GM18909 (cell line): Measurements from ENCODE around the gene MAD1L1.

Experiments used
- ATAC-seq: cut with Tn5 transposase; IDR thresholded peaks from one replicate; pipeline ENCODE4 v1.9.1; 2021; ENCODE audit warnings: mild to moderate bottlenecking; ENCODE audit not compliant: unreplicated experiment, poor library complexity

Gene MAD1L1

DNA sequence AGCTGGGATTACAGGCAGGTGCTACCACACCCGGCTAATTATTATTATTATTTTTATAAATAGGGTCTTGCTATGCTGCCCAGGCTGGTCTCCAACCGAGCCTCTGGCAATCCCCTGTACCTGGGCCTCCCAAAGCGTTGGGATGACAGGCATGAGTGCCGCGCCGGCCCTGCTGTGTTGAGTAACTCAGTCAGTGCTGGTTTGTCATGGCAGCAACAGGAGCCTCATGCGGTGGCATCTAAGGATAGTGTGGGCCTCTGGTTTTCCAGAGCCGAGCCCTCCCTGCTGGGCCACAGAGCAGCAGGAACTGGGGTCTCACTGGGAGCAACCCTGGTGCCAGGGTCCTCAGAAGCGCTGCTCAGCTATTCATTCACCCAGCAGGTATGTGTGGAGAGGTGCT, 318.0 kb downstream of the MAD1L1 start:
- no peak for ATAC-seq

DNA sequence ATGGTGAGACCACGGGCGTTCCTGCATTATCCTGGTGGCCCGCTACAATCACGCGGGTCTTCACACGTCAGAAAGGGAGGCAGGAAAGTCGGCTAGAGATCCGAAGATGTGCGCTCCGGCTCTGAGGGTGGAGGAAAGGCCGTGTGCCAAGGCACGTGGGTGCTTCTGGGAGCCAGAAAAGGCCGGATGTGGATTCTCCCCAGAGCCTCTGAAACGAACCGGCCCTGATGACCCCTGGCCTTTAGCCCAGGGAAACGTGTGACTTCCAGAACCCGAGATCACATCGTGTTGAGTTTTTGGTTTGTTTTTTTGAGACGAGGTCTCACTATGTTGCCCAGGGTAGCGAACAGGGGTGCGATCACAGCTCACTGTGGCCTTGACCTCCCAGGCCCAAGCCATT, 318.4 kb downstream of the MAD1L1 start:
- no peak for ATAC-seq

DNA sequence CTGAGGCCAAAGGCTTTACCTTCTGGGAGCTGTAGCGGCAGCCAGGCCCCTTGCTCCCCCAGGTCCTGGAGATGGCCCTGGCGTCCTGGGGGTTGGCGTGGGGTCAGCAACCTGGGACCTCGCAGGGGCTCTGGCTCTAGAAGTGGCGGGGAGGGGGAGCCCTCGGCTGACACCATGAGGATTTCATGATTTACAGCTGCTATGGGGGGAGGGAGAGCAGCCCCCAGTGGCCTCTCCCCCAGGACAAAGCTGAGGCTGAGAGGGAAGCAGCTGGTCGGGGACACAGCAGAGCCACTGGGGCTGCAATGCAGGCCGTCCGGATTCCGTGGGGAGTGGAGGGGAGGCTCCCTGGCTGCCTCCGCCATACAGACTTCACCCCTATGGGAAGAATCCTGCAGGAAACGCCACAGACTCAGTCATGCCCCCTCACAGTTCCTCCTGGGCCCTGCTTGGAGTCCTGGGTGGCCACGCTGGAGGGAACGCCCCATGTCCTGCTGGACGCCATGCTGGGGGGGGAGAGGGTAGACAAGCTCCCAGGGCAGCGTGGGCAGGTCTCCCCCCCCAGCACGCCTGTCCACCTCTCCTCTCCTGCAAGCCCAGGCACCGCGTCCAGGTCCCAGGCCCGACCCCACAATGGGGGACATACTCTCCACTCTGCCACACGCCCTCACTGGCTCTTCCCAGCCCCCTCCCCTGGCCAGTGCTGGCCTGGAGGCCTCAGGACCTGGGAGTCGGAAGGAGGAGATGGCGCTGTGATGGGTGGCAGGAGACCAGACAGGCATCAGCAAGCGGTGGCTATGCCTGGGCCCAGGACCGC, 319.1 kb downstream of the MAD1L1 start:
- ATAC-seq: no peak

DNA sequence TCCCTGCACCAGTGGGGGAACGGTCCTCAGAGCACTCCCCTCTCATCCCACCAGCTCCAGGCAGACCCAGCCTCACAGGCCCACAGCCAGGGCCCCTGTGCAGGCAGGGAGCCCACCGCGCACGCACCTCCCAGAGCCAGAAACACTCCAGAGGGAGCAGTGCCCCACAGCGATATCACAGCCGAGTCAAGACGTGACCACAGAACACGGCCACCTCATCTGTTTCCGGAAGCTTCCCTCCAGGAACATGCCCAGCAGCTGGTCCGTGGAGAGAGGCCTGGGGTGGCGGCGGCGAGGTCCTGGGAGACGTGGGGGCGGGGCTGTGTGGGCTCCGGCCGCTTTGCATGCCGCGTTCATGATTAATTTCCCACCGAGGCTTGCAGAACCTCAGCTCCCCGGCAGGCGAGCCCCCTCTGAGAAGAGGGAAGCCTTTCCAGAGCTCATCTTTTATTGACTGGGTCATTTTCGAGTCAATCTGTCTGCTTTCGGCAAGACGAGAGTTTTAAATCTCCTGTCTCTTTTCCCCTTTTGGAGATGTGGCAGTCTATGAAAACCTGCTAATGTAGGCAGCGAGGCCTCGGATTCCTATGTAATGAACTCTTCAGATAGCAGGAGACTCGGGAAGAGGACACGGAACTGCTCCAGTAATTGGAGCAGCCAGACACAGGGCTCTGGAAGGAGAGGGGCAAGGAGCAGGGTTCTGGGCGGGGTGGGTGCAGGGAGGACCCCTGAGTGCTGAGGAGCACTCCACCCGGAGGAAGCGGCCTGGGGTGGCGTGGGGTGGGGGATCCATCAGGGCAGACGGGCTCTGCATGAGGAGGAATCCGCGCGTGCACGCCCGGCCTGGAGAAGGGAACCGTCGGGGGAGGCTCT, 319.9 kb downstream of the MAD1L1 start:
- no peak for ATAC-seq

DNA sequence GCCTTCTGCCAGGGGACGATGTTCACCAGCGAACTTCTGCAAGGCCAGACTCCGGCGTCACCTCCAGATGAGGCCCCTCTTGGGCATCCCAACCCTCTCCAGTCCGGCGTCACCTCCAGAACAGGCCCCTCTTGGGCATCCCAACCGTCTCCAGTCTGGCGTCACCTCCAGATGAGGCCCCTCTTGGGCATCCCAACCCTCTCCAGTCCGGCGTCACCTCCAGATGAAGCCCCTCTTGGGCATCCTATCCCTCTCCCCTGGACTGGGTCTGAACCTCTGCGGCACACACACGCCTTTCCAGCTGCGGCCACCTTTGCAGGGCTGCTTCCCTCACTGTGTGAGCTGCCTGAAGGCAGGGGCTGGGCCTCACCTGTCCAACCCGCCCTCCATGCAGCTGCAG, 321.2 kb downstream of the MAD1L1 start:
- no peak for ATAC-seq

DNA sequence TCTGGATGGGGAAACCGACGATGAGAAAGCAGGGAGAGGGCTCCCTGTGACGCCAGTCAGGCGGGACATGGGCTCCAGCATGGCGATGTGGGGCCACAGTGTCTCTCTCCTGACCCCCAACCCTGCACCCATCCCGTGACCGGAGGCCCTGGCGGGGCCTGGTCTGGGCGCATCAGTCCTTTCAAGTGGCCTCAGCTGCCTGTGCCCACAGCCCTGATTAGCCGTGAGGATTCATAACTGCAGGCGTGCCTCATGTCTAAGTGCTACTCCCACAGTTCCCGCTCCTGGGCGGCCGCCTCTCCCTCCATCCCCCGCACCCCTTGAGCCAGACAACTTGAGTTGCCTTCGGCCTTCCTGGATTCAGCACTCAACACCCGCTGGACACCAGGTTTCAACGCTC, 321.9 kb downstream of the MAD1L1 start:
- ATAC-seq: no peak

DNA sequence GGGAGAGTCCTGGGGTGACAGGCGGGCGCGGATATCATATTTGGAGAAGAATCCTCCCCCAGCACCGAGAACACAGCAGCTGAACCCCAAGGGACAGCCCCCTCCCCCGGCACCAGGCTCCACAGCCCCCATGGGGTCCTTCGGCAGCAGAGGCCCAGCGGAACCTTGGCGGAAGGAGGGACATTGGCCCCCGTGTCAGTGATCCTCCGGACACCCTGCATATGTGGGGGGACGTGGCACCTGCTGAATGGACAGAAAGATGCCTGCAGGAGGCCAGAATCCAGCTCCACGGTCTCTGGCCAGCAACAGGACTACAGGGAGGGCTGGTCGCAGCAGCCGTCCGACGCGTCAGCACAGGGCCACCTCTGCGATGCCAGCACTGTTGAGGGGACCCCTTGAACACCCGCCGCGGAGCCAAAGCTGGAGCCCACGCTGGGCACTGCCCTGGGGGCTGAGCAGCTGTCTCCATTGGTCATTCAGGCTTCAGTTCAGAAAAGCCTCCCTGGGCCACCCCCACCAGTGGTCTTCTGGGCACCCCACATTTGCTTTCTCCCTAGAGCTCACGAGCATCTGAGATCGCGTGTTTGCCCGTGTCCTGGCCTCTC, 322.6 kb downstream of the MAD1L1 start:
- no peak for ATAC-seq

DNA sequence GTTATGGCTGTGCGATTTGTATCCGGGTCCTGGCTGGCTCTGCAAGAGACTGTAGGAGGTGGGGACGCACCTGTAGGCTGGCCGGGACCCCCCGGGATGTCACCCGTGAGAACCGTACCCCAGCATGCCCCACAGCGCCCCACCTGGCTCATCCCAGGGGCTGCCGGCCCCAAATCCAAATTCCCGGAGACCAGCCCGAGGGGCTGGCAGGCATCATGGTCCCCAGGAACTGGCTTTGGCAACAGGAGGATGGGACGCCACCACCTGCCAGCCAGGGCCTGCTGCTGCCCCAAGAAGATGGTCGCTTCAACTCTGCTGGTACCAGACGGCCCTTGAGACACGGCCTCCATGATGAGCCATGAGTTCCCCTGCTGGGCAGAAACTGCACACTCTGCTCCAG, 323.3 kb downstream of the MAD1L1 start:
- ATAC-seq: no peak

DNA sequence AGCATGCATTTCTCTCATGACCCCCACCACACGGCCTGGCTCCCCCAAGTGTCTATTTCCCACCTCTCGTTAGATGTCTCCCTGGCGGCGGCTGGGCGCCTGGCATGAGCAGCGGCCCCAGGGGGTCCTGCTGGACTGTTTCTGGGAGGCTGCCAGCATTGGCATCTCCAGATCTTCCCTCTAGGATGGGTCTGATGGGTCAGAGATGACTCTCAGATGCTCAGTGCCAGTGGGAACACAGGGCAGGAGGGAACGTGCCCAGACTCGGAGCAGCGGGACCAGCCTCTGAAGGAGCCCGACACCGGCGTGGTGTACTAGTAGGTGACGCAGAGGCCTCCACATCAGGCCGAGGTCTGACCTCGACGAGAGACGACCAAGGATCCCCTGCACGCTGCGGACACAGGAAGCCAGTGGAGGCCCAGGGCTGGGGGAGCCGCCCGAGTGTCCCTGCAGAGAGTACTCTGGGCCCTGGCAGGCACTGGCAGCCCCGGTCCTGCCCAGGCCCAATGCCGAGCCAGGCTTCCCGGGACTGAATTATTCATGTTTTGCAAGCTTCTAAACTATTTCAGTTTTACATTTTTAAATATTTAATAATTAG, 323.8 kb downstream of the MAD1L1 start:
- ATAC-seq: no peak

DNA sequence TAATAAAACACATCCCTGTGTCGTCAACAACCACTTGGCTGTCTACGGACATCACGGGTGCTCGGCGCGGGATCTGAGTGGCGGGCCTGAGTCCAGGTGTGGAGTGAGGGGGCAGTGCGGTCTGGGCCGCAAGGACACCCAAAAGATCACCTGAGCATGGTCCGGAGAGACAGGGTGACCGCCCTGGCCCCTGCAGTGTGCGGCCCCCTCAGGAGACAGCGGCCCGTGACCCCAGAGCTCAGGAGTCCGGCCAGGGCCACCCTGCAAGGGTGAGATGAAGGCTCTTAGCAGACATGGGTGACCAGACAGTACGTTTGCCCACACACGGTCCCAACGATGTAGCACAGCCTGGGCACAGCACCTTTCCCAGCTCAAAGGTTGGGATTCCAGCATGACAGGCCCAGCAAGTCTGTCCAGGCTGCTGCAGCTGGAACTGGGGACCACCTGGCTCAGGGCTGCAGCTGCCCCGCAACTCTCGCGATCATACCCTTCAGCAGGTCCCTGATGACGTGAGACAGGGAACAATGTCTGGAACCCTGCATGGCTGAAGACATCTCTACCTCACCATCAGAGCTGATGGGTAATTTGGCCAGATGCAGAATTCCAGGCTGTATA, 324.9 kb downstream of the MAD1L1 start:
- ATAC-seq: no peak

DNA sequence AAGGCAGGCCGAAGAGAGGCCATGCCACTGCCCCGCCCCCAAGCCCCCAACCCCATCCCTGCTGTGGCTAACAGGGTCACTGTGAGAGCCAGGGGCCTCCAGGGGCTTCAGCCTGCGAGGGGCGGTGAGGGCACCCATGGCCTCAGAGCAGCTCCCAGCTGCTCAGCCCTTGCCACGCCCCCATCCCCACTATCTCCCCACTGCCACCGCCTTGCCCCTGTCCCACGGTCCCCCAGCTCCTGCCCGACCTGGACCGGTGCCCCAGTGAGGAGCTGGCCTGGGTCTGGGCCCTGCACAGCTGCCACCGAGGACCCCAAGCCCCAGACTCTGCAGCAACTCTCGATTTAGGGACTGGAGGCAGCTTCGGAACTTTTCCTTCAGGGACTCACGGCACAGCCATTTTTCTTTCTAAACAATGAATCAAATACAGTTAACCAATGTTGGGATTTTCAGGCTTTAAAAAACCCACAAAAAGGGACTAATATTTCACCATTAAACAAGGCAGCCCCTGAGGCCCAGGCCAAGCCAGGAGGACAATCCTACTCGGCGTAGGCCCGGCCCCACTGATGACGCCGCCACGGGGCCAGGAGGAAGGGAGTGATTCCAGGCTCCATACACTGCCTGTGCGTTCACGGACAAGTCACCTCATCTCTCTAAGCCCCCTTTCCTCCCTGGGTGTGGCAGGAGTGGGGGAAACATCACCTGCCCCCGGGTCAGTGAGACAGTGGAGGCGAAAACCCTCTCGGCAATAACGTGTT, 325.6 kb downstream of the MAD1L1 start:
- no peak for ATAC-seq

DNA sequence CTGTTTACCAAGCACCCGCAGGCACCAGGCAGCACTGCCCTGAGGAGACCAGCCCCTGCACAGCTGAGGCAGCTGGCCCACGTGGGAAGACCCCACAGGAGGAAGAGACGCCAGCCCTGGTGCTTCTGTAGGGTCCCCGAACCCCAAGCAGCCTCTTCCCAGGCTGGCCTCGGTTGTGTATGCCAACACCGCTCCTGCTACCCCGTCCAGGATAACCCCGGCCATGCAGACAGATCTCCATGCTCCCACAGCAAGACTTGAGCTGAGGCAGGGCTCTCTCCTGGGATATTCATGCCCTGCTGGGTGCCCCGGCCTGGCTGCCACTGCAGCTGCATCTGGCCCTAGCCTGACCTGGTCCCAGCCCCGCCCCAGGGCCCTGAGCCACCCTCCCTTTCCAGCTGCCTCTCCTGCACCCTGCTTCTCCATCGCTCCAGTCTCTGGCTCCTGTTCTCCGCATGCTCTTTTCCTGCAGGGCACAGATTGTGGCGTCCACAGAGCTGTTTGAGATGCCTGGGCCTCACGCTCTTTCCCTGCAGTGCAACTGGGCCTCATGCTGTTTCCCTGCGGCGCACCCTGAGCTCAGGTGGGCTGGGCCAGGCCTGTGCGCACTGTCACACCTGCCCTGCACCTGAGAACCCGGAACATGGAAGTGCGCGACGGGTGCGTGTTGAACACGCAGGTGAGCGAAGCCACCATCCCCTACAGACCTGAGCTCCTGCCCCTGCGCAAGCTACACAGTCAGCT, 326.5 kb downstream of the MAD1L1 start:
- ATAC-seq: no peak

DNA sequence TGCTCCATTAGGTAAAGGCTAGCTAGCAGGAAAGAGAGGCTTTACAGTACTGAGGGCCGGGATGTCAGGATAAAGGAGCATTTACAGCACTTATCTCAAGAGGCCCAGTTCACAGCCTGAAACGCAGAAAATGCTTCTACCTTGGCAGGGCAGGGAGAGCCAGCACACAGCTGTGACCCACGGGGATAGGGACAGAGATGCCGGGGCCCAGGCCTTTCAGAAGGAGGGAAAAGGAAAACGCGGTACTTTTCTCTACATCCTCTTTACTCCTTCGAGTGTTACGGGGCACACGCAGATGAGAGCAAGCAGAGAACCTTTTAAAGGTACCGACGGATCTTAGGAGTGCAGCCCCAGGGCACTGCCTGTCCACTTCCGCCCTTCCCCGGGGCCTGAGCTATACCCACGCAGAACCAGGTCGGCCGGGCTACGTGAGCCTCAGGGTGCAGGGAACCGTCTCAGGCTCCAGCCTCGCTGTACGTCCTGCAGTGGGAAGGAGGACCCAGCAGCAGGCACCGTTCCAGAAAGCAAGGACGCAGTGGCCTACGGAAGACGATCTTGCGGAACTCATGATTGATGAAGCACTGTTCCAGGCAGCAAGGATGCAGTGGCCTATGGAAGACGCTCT, 330.4 kb downstream of the MAD1L1 start:
- ATAC-seq: no peak

DNA sequence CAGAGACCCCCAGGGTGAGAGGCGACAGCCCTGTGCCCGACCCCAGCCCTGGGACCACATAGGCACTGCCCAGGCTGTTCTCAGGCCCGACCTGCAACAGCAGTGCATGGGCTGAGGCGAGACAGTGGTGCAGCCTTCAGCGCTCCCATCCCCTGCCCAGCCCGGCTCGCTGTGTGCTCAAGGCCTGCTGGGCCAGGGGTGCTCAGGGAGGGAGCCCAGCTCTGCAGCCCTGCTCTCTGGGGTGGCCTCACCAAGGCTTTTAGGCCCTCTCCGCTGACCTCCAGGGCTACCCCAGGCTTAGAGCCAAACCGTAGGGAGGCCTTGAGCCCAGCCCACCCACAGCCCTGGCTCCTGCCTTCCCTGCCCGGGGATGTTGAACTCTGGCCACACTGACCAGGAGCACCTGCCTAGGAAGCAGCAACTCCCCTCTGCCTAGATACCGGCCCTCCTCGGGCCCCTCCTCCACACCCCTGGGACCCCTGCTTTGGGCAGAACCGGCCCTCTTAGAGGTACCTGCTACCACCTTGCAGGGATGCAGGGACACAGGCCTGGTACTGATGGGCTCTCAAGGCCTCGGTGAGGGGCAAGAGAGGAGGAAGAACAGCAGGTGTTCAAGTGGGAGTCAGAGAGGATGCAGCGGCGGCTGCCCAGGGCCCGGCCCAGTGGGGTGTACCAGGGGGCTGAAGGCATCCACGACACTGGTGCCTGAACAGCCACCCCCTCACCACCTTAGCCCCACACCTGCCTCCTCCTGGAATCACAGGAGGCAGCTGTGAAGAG, 331.1 kb downstream of the MAD1L1 start:
- no peak for ATAC-seq

DNA sequence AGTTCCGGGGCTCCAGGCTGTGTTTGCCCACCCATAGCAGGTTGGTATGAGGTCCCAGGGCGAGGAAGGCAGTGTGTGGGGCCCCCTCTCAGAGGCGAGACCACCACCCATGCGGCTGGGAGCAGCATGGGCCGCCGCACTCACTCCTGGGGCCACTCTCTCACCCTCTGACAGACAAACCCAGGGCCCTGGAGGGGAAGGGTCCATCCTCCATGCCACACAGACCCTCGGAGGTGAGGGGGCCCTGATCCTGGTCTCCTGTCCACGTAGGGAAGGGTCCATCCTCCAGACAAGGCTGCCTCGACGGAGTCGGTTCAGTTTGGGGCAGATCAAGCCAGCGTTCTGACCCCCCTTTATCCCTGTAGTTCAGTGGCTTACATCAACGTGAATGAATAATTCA, 331.9 kb downstream of the MAD1L1 start:
- ATAC-seq: no peak

DNA sequence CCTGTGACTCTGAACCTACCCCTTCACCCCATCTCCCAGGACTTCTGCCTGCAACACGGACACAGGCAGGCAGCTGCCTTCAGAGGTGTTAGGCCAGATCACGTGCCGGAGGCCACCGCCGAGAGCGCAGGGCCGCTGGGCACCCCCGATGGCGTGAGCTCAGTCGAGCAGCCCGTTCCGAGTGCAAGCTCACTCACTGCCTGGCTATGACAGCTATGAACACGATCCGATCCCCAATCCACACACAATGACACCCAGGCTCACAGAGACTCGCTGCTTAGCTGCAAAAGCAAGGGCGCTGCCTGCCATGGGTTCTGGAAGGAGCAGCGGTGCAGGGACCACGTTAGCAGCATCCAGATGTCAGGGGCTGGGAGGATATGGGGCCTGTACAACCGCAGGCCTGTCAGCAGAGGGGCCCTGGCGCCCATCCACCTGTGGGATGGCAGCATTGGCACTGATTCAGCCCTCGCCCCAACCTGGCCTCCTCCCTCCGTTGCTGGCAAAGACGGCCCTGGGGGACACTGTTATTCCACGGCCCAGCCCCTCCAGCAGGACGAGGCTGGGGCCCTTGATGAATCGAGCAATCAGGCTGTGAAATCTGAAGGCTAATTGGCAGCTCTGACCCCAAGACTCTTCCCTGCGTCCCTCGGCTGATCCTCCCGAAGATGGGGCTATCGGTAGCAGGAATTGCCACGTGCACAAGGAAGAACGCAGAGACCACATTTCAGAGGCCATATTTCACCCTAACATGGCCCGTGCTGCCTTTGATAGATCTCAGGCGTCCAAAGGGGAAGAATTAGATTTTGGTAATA, 332.6 kb downstream of the MAD1L1 start:
- no peak for ATAC-seq

DNA sequence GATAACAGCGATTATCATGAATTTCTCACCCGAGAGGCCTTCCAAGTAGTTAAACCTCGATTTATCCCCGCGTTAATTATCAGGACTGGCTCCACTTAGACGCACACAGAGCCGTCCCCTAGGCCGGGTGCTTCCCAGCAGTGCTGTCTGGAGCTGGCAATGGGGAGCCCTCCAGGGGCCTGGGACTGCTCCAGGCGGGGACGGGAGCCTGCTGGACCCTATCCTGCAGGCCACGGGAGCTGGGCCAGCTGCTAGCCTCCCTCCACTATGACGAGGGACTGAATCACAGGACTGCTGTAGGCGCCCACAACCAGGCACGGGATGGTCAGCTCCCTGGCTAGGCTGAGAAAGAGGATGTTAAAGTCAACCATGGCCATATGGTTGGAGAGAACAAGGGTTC, 333.5 kb downstream of the MAD1L1 start:
- ATAC-seq: no peak
